PFSK-1 (cell line): ENCODE data around the gene RSF1. TPM values are rescaled to one million over a fixed set of nuclear protein-coding genes. Genes with fewer than 3 reads are reported as not detected.

ENCODE experiments used
- FOXP2 ChIP-seq: optimal IDR thresholded peaks from 2 replicates; pipeline ENCODE3; 2011; ENCODE audit warnings: borderline replicate concordance, control low read depth, inconsistent platforms; ENCODE audit not compliant: insufficient read depth; ENCODE audit errors: extremely low read length, extremely low read depth
- POLR2AphosphoS5 ChIP-seq: IDR thresholded peaks from 2 replicates; pipeline ENCODE4 v1.6.1; 2012; ENCODE audit warnings: low read depth, mild to moderate bottlenecking, control low read depth, low read length, moderate library complexity
- SIN3A ChIP-seq: IDR thresholded peaks from 2 replicates; pipeline ENCODE4 v1.6.1; 2012; ENCODE audit warnings: mild to moderate bottlenecking, low read length, moderate library complexity, borderline replicate concordance; ENCODE audit not compliant: insufficient read depth
- TAF1 ChIP-seq: IDR thresholded peaks from 2 replicates; pipeline ENCODE4 v1.6.1; 2012; ENCODE audit warnings: low read length, control low read depth, borderline replicate concordance; ENCODE audit not compliant: insufficient read depth
- polyA plus RNA-seq: library from polyadenylated mRNA; unstranded; fragments of >200 nt; gene quantifications from one replicate; pipeline ENCODE4 v1.2.1, GENCODE V29; 2012; ENCODE audit warnings: low read depth, missing spikeins; ENCODE audit not compliant: insufficient read length
- TF ChIP-seq, protein P1 (sequence below), 2 experiments: IDR thresholded peaks; 2 replicates each; pipeline versions ENCODE4 v1.6.1 to v1.8.0; 2011 to 2012; ENCODE audit warnings: low read depth in 2 of 2, low read length in 2 of 2, control low read depth in 1 of 2, inconsistent platforms in 1 of 2, mild to moderate bottlenecking in 1 of 2, moderate library complexity in 1 of 2; ENCODE audit not compliant: insufficient read depth in 1 of 2

The RSF1 gene, protein sequence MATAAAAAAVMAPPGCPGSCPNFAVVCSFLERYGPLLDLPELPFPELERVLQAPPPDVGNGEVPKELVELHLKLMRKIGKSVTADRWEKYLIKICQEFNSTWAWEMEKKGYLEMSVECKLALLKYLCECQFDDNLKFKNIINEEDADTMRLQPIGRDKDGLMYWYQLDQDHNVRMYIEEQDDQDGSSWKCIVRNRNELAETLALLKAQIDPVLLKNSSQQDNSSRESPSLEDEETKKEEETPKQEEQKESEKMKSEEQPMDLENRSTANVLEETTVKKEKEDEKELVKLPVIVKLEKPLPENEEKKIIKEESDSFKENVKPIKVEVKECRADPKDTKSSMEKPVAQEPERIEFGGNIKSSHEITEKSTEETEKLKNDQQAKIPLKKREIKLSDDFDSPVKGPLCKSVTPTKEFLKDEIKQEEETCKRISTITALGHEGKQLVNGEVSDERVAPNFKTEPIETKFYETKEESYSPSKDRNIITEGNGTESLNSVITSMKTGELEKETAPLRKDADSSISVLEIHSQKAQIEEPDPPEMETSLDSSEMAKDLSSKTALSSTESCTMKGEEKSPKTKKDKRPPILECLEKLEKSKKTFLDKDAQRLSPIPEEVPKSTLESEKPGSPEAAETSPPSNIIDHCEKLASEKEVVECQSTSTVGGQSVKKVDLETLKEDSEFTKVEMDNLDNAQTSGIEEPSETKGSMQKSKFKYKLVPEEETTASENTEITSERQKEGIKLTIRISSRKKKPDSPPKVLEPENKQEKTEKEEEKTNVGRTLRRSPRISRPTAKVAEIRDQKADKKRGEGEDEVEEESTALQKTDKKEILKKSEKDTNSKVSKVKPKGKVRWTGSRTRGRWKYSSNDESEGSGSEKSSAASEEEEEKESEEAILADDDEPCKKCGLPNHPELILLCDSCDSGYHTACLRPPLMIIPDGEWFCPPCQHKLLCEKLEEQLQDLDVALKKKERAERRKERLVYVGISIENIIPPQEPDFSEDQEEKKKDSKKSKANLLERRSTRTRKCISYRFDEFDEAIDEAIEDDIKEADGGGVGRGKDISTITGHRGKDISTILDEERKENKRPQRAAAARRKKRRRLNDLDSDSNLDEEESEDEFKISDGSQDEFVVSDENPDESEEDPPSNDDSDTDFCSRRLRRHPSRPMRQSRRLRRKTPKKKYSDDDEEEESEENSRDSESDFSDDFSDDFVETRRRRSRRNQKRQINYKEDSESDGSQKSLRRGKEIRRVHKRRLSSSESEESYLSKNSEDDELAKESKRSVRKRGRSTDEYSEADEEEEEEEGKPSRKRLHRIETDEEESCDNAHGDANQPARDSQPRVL (N-terminal part only)
- 34.5 TPM for polyA plus RNA-seq

DNA sequence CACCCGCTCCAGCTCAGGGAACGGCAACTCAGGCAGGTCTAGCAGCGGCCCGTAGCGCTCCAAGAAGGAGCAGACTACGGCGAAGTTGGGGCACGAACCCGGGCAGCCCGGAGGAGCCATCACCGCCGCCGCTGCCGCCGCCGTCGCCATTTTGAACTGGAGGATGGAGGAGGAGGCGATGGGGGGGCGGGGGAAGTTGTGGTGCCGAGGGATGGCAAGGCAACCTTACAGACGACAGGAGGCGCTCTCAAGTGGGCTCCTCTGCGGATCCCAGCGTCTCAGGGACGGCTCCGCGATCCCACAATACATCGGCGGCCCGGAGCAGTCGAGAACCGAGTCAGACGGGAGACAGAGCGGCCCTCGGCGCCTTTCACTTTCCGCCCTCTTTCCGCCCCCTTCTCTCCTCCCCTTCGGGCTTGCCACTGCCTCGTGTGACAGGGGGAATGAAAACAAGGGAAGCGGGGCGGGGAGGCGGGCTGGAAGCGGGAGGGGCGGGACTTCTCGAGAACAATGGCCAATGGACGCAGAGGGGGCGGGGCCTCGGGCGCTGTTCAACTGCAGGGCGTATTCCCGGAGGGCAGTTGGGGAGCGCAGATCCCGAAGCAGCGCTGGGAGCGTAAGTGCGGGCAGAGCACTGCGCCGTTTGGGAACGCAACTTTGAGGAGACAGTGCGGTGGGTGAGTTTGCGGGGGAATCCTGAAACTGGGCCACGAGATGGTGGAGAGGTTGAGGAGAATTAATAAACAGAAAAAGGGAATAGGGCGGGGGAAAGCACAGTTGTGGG lies at the start of gene RSF1, which contains the start of gene AAMDC:
Gene RSF1, minus strand, starts transcription at position 158 of the 784 bp plus-strand sequence. Its CDS starts 8 bp downstream, at position 150.
Gene AAMDC, plus strand, starts transcription at position 580 of the 784 bp plus-strand sequence. CDS start 21,353 bp downstream, outside the sequence.
- TF ChIP-seq, protein P1, sequence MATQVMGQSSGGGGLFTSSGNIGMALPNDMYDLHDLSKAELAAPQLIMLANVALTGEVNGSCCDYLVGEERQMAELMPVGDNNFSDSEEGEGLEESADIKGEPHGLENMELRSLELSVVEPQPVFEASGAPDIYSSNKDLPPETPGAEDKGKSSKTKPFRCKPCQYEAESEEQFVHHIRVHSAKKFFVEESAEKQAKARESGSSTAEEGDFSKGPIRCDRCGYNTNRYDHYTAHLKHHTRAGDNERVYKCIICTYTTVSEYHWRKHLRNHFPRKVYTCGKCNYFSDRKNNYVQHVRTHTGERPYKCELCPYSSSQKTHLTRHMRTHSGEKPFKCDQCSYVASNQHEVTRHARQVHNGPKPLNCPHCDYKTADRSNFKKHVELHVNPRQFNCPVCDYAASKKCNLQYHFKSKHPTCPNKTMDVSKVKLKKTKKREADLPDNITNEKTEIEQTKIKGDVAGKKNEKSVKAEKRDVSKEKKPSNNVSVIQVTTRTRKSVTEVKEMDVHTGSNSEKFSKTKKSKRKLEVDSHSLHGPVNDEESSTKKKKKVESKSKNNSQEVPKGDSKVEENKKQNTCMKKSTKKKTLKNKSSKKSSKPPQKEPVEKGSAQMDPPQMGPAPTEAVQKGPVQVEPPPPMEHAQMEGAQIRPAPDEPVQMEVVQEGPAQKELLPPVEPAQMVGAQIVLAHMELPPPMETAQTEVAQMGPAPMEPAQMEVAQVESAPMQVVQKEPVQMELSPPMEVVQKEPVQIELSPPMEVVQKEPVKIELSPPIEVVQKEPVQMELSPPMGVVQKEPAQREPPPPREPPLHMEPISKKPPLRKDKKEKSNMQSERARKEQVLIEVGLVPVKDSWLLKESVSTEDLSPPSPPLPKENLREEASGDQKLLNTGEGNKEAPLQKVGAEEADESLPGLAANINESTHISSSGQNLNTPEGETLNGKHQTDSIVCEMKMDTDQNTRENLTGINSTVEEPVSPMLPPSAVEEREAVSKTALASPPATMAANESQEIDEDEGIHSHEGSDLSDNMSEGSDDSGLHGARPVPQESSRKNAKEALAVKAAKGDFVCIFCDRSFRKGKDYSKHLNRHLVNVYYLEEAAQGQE (IDR thresholded peaks at IDR 0.05; ENCODE audit: insufficient read depth in 1 of 2, low read depth in 2 of 2, low read length in 2 of 2), result peak; percentile 61 to 63; a peak in 3 of 4 replicates
- TF ChIP-seq TAF1 (peak; percentile 87), SIN3A (peak; percentile 78), FOXP2 (peak; percentile 19), POLR2AphosphoS5 (peak; percentile 24; the same call in 1 of the 2 replicates)

DNA sequence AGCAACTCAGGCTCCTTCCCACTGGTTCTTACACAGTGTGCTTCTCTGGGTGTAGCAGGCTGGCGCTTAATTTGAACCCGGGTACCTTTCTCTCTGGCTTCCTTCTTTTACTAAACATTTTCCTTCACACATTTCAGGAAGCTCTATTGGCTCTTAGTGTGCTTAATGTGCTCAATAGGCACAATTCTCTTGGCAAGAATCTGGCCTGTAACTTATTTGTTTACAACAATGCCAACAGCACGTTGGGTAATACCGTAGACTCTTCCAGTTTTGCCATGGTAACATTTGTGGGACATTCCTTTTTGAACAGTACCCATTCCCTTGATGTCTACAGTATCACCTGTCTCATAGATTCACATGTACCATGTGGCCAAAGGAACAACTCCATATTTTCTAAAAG lies 48.2 kb upstream of the RSF1 start:
- TF ChIP-seq FOXP2, result no peak
- TF ChIP-seq TAF1, result no peak
- no peak for TF ChIP-seq SIN3A
- TF ChIP-seq, protein P1 (IDR thresholded peaks at IDR 0.05; ENCODE audit: insufficient read depth in 1 of 2, low read depth in 2 of 2, low read length in 2 of 2), result no peak
- TF ChIP-seq POLR2AphosphoS5, result no peak

DNA sequence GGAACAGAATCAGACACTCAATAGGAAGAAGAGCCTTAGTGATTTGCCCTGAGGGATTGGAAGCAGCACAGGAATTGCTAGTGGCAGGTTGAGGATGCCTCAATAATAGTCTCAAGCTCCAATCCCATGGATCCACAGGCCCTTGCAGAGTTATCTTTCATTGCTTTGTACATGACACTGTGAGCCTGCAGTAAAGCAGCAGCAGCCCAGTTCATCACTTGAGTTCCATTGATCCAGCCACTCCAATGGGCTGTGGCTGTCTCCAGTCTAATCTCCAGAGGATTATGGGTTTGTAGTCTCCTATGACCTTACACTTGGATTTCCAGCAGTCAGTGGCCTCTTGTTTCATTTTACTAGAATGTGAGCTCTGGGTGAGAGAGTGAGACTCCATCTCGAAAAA lies 45.8 kb upstream of the RSF1 start:
- no peak for TF ChIP-seq FOXP2
- no peak for TF ChIP-seq SIN3A
- no peak for TF ChIP-seq POLR2AphosphoS5
- TF ChIP-seq TAF1, result no peak
- TF ChIP-seq, protein P1 (IDR thresholded peaks at IDR 0.05; ENCODE audit: insufficient read depth in 1 of 2, low read depth in 2 of 2, low read length in 2 of 2), result no peak

DNA sequence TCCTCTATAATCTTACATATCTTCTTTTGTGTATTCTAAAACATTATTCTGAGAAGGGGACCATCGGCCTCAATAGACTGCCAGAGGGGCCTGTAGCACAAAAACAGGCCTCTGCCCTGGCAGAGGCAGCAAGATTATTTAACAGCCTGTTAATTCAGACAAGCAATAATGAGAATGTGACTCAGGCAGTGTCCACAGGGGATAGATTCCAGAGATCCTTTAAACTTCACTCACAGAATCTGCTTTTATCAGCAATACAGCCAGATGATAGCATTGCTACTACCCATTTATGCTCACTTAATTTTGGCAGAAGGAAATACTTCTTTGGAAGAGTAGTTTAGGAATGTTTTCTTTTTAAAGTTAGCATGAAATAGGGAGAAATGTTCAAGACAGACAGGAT lies 45.3 kb upstream of the RSF1 start:
- TF ChIP-seq, protein P1 (IDR thresholded peaks at IDR 0.05; ENCODE audit: insufficient read depth in 1 of 2, low read depth in 2 of 2, low read length in 2 of 2), result no peak
- TF ChIP-seq POLR2AphosphoS5 (no peak), FOXP2 (no peak), SIN3A (no peak), TAF1 (no peak)
